HepG2 (cell line): ENCODE data around the gene SURF1. TPM values are rescaled to one million over a fixed set of nuclear protein-coding genes. Genes with fewer than 3 reads are reported as not detected.
A peak's percentile ranks its signal among the peaks of the same experiment; 100 is the strongest.

Source experiments
- FOXA1 ChIP-seq, 2 experiments: fragments of 450-650 bp in 1 of 2; sonication (generic) in 1 of 2; formaldehyde crosslinking in 1 of 2; IDR thresholded peaks; 2 replicates each; pipeline versions ENCODE4 v1.4.0 to v1.6.1; 2016 to 2020; ENCODE audit warnings: missing genetic modification reagents in 1 of 2
- FOXA3 ChIP-seq: IDR thresholded peaks from 2 replicates; pipeline ENCODE4 v1.6.1; 2016; ENCODE audit warnings: missing genetic modification reagents, missing compliant biosample characterization
- HOXA3 ChIP-seq: sonication (generic); formaldehyde crosslinking; IDR thresholded peaks from 2 replicates; pipeline ENCODE4 v1.5.0; 2020; ENCODE audit warnings: missing genetic modification reagents
- POGZ ChIP-seq: sonication (generic); formaldehyde crosslinking; IDR thresholded peaks from 2 replicates; pipeline ENCODE4 v1.4.0; 2020; ENCODE audit warnings: mild to moderate bottlenecking, missing genetic modification reagents
- SOX5 ChIP-seq: IDR thresholded peaks from 2 replicates; pipeline ENCODE4 v1.6.1; 2016; ENCODE audit warnings: borderline replicate concordance
- TBX2 ChIP-seq: sonication (generic); formaldehyde crosslinking; IDR thresholded peaks from 2 replicates; pipeline ENCODE4 v1.5.0; 2020; ENCODE audit warnings: missing genetic modification reagents, mild to moderate bottlenecking, borderline replicate concordance
- ZBTB4 ChIP-seq: sonication (generic); formaldehyde crosslinking; IDR thresholded peaks from 2 replicates; pipeline ENCODE4 v1.4.0; 2020; ENCODE audit warnings: missing genetic modification reagents, mild to moderate bottlenecking, borderline replicate concordance
- ZFP37 ChIP-seq: sonication (generic); formaldehyde crosslinking; IDR thresholded peaks from 2 replicates; pipeline ENCODE4 v1.4.0; 2020; ENCODE audit warnings: missing genetic modification reagents, borderline replicate concordance
- ZNF563 ChIP-seq: sonication (generic); formaldehyde crosslinking; IDR thresholded peaks from 2 replicates; pipeline ENCODE4 v1.8.0; 2022; ENCODE audit warnings: mild to moderate bottlenecking, moderate library complexity, missing genetic modification reagents
- ZNF629 ChIP-seq: sonication (generic); formaldehyde crosslinking; conservative IDR thresholded peaks from 2 replicates; pipeline ENCODE4 v1.5.0; 2020; ENCODE audit warnings: missing genetic modification reagents
- ZNF687 ChIP-seq: sonication (generic); formaldehyde crosslinking; IDR thresholded peaks from 2 replicates; pipeline ENCODE4 v1.5.1; 2020; ENCODE audit warnings: mild to moderate bottlenecking, missing genetic modification reagents, moderate library complexity
- ZNF709 ChIP-seq: sonication (generic); formaldehyde crosslinking; IDR thresholded peaks from 2 replicates; pipeline ENCODE4 v1.5.0; 2020; ENCODE audit warnings: mild to moderate bottlenecking, missing genetic modification reagents
- polyA plus RNA-seq, 8 experiments: library from polyadenylated mRNA; depleted of rRNA in 3 of 8; stranded (reverse) in 7 of 8; unstranded in 1 of 8; fragments of >200 nt; fragmentation: Illumina TruSeq in 4 of 8; extraction: Trizol in 4 of 8; gene quantifications; 2 replicates each; pipeline versions ENCODE4 v1.2.1 to v1.2.3, GENCODE V29; 2011 to 2016; ENCODE audit warnings: low read depth in 4 of 8, missing spikeins in 1 of 8, mixed read lengths in 1 of 8; ENCODE audit not compliant: insufficient read depth in 1 of 8
- total RNA-seq, 5 experiments: library from RNA; depleted of rRNA; stranded (reverse); fragments of >200 nt; fragmentation: Illumina TruSeq; extraction: Trizol; gene quantifications; 2 replicates each; pipeline ENCODE4 v1.2.3, GENCODE V29; 2016; ENCODE audit warnings: low read depth in 1 of 5
- TF ChIP-seq, protein P1 (sequence below): sonication (generic); formaldehyde crosslinking; IDR thresholded peaks from 2 replicates; pipeline ENCODE4 v1.4.0; 2020; ENCODE audit warnings: missing genetic modification reagents, mild to moderate bottlenecking, borderline replicate concordance
- TF ChIP-seq, protein P2 (sequence below): sonication (generic); formaldehyde crosslinking; IDR thresholded peaks from 2 replicates; pipeline ENCODE4 v1.4.0; 2020; ENCODE audit warnings: mild to moderate bottlenecking, missing genetic modification reagents
- TF ChIP-seq, protein P3 (sequence below): sonication (generic); formaldehyde crosslinking; IDR thresholded peaks from 2 replicates; pipeline ENCODE4 v1.4.0; 2020; ENCODE audit warnings: missing genetic modification reagents, borderline replicate concordance

The SURF1 gene
- total and polyA plus RNA-seq, 2 of the 13 experiments (the other 11 are each of a cell fraction or from before 2014, with no cell fraction given): 17.8 to 40.7 TPM

DNA sequence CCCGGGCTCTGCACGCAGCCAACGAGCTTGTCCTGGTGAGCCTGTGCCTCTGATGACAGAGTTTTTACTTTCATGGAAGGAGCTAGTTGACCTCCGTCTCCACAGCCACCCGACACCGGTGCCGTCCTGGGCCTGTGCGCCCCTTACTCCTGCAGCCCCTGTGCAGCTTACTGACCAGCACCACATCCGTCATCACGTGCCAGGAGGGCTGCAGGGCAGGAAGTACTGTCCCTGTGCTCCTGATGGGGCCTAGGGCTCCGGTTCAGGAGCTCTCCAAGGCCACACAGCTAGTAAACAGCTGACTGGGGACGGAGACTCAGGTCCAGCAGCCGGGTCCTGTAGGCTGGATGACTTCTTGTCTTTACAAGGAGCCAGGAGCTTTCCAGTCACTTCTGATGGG is 30.1 kb upstream of the SURF1 start (continued):
- TF ChIP-seq ZNF709 (CRISPR knock-in tag): peak; percentile 31; the same call in 1 of the 2 replicates
- TF ChIP-seq HOXA3 (CRISPR knock-in tag): peak; percentile 72
- peak; percentile 42; the same call in 1 of the 2 replicates for TF ChIP-seq TBX2 (CRISPR knock-in tag)
- peak; percentile 61 for TF ChIP-seq FOXA3 (CRISPR knock-in tag)
- TF ChIP-seq, protein P1, sequence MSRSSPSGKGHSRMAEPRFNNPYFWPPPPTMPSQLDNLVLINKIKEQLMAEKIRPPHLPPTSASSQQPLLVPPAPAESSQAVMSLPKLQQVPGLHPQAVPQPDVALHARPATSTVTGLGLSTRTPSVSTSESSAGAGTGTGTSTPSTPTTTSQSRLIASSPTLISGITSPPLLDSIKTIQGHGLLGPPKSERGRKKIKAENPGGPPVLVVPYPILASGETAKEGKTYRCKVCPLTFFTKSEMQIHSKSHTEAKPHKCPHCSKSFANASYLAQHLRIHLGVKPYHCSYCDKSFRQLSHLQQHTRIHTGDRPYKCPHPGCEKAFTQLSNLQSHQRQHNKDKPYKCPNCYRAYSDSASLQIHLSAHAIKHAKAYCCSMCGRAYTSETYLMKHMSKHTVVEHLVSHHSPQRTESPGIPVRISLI (CRISPR knock-in tag): no peak
- TF ChIP-seq, protein P2, sequence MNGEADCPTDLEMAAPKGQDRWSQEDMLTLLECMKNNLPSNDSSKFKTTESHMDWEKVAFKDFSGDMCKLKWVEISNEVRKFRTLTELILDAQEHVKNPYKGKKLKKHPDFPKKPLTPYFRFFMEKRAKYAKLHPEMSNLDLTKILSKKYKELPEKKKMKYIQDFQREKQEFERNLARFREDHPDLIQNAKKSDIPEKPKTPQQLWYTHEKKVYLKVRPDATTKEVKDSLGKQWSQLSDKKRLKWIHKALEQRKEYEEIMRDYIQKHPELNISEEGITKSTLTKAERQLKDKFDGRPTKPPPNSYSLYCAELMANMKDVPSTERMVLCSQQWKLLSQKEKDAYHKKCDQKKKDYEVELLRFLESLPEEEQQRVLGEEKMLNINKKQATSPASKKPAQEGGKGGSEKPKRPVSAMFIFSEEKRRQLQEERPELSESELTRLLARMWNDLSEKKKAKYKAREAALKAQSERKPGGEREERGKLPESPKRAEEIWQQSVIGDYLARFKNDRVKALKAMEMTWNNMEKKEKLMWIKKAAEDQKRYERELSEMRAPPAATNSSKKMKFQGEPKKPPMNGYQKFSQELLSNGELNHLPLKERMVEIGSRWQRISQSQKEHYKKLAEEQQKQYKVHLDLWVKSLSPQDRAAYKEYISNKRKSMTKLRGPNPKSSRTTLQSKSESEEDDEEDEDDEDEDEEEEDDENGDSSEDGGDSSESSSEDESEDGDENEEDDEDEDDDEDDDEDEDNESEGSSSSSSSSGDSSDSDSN (CRISPR knock-in tag): no peak
- peak; percentile 61; the same call in 1 of the 2 replicates for TF ChIP-seq SOX5 (CRISPR knock-in tag)
- TF ChIP-seq ZNF687: peak; percentile 96
- peak; percentile 61; the same call in 1 of the 2 replicates for TF ChIP-seq ZNF563 (CRISPR knock-in tag)
- no peak for TF ChIP-seq POGZ (CRISPR knock-in tag)
- no peak for TF ChIP-seq FOXA1 (IDR thresholded peaks at IDR 0.05)
- TF ChIP-seq FOXA1 (CRISPR knock-in tag; IDR thresholded peaks at IDR 0.05): peak; percentile 52
- TF ChIP-seq ZNF629 (CRISPR knock-in tag): peak; percentile 71; the same call in 1 of the 2 replicates
- TF ChIP-seq, protein P3, sequence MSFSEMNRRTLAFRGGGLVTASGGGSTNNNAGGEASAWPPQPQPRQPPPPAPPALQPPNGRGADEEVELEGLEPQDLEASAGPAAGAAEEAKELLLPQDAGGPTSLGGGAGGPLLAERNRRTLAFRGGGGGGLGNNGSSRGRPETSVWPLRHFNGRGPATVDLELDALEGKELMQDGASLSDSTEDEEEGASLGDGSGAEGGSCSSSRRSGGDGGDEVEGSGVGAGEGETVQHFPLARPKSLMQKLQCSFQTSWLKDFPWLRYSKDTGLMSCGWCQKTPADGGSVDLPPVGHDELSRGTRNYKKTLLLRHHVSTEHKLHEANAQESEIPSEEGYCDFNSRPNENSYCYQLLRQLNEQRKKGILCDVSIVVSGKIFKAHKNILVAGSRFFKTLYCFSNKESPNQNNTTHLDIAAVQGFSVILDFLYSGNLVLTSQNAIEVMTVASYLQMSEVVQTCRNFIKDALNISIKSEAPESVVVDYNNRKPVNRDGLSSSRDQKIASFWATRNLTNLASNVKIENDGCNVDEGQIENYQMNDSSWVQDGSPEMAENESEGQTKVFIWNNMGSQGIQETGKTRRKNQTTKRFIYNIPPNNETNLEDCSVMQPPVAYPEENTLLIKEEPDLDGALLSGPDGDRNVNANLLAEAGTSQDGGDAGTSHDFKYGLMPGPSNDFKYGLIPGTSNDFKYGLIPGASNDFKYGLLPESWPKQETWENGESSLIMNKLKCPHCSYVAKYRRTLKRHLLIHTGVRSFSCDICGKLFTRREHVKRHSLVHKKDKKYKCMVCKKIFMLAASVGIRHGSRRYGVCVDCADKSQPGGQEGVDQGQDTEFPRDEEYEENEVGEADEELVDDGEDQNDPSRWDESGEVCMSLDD (CRISPR knock-in tag): peak; percentile 23; the same call in 1 of the 2 replicates
- no peak for TF ChIP-seq ZFP37 (CRISPR knock-in tag)
- peak; percentile 79; the same call in 1 of the 2 replicates for TF ChIP-seq ZBTB4 (CRISPR knock-in tag)
